HG03520 (cell line): Measurements from ENCODE around the gene FKBP1B.
"Not testable (repeated sequence)": the region's sequence is repeated elsewhere in the genome, so short reads cannot be mapped to it uniquely, and the experiment has no call there.

Experiments
- ATAC-seq: cut with Tn5 transposase; IDR thresholded peaks from one replicate; pipeline ENCODE4 v1.9.1; 2021; ENCODE audit warnings: mild to moderate bottlenecking, moderate library complexity; ENCODE audit not compliant: unreplicated experiment

FKBP1B gene

GRCh38 chr2:24049485-24050021 lies at the start of gene FKBP1B:
FKBP1B (plus strand) TSS chr2:24049741; CDS start chr2:24049850, 109 bp downstream.
- ATAC-seq = no peak

GRCh38 chr2:24007693-24008092 lies 41.8 kb upstream of the FKBP1B start:
- no peak for ATAC-seq

GRCh38 chr2:24008672-24009366 lies 40.7 kb upstream of the FKBP1B start:
- no peak for ATAC-seq

- no peak for ATAC-seq
Measured at GRCh38 chr2:24009367-24009679, 40.2 kb upstream of the FKBP1B start.

GRCh38 chr2:24009680-24010476 lies 39.7 kb upstream of the FKBP1B start, which contains the start of gene MFSD2B:
MFSD2B (plus strand) TSS chr2:24010085; CDS start chr2:24010097, 12 bp downstream.
- ATAC-seq = no peak

- ATAC-seq = no peak
Measured at GRCh38 chr2:24010477-24011249, 38.9 kb upstream of the FKBP1B start.

- ATAC-seq = no peak
Measured at GRCh38 chr2:24011250-24012104, 38.1 kb upstream of the FKBP1B start.

- ATAC-seq = no peak
Measured at GRCh38 chr2:24012521-24013188, 36.9 kb upstream of the FKBP1B start.

- ATAC-seq = not testable (repeated sequence)
Measured at GRCh38 chr2:24014902-24015301, 34.6 kb upstream of the FKBP1B start.

GRCh38 chr2:24015562-24016375 lies 33.8 kb upstream of the FKBP1B start:
- no peak for ATAC-seq

- ATAC-seq = no peak
Measured at GRCh38 chr2:24016376-24016761, 33.2 kb upstream of the FKBP1B start.

- ATAC-seq = no peak
Measured at GRCh38 chr2:24016853-24017703, 32.5 kb upstream of the FKBP1B start.

- ATAC-seq = no peak
Measured at GRCh38 chr2:24017711-24018110, 31.8 kb upstream of the FKBP1B start.

GRCh38 chr2:24018241-24018640 lies 31.3 kb upstream of the FKBP1B start:
- no peak for ATAC-seq

GRCh38 chr2:24019729-24020128 lies 29.8 kb upstream of the FKBP1B start:
- ATAC-seq = no peak

- ATAC-seq = no peak
Measured at GRCh38 chr2:24020244-24020643, 29.3 kb upstream of the FKBP1B start.

- no peak for ATAC-seq
Measured at GRCh38 chr2:24021122-24021998, 28.2 kb upstream of the FKBP1B start.
